IPS DF 6.9 (cell line): ENCODE data around the gene ZNF618.

Experiments used
- DNase-seq: peaks from one replicate; pipeline ENCODE4 v3.0.0-alpha.2; 2013; ENCODE audit warnings: low read depth, low spot score
- H3K27ac ChIP-seq: one replicate; pipeline ENCODE4 v1.5.1; 2013; ENCODE audit warnings: low read length, control low read depth
- H3K27me3 ChIP-seq: 2 replicates; pipeline ENCODE4 v1.6.1; 2013; ENCODE audit warnings: mild to moderate bottlenecking, low read length; ENCODE audit not compliant: control insufficient read depth, insufficient read depth
- H3K36me3 ChIP-seq: 2 replicates; pipeline ENCODE4 v1.6.1; 2013; ENCODE audit warnings: low read length; ENCODE audit not compliant: control insufficient read depth, insufficient read depth
- H3K4me1 ChIP-seq: 2 replicates; pipeline ENCODE4 v1.6.1; 2013; ENCODE audit warnings: low read length; ENCODE audit not compliant: control insufficient read depth, insufficient read depth
- H3K4me3 ChIP-seq: 2 replicates; pipeline ENCODE4 v1.5.1; 2013; ENCODE audit warnings: mild to moderate bottlenecking, low read length
- H3K9me3 ChIP-seq: 2 replicates; pipeline ENCODE4 v1.6.1; 2013; ENCODE audit warnings: low read length, inconsistent platforms; ENCODE audit not compliant: control insufficient read depth, insufficient read depth
- WGBS: extraction: QIAGEN DNeasy Blood & Tissue Kit; methylation state at CpG from one replicate; pipeline ENCODE4 v1.1.7; 2013; ENCODE audit warnings: mixed read lengths, missing lambda C conversion rate; ENCODE audit not compliant: insufficient read length, insufficient coverage; 5-methylcytosine and 5-hydroxymethylcytosine counted together

Gene ZNF618

DNA sequence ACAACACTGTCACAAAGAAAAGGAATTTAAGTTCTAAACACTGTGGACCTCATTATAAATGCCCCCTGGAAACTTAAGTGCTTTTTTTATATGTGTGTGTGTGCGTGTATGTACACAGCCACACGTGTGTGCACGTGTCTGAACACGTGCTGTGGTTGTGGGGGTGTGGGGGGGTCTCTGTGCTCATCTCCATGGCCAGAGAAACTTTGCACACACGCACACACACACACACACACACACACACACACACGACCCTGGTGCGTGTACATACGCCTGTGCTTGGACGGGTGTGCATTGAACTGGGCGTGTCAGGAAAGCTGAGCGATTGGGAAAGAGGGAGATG lies 174.1 kb downstream of the ZNF618 start:
- no peak overlapping the region for H3K4me3 ChIP-seq
- DNase-seq: no peak
- H3K27ac ChIP-seq: no peak overlapping the region
- WGBS: no CpG with 5 or more reads among the region's 11 CpGs
- H3K27me3 ChIP-seq: no peaks in the 10 kb centered on the region
- H3K36me3 ChIP-seq: peaks cover 15% of the 10 kb centered on the region
- no peaks in the 10 kb centered on the region for H3K4me1 ChIP-seq
- H3K9me3 ChIP-seq: no peaks in the 10 kb centered on the region

DNA sequence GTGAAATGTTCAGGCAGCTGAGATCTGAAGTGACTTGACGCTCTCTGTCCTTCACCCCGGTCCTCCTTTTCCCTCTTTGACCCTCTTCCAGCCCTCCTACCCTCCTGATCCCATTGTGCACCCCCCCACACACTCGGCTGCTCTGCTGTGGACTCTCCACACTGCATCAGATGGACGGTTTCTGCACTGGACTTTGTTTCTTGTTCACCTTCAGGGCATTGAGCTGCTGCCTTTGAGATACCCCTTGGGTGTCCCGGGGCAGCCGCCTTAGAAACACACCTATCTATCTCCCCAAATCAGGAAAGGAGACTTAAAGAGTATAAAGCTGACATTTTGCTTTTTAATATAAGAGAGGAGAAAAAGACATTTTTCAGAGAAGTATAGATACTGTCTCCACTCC lies 174.5 kb downstream of the ZNF618 start:
- WGBS: no CpG with 5 or more reads among the region's 6 CpGs

DNA sequence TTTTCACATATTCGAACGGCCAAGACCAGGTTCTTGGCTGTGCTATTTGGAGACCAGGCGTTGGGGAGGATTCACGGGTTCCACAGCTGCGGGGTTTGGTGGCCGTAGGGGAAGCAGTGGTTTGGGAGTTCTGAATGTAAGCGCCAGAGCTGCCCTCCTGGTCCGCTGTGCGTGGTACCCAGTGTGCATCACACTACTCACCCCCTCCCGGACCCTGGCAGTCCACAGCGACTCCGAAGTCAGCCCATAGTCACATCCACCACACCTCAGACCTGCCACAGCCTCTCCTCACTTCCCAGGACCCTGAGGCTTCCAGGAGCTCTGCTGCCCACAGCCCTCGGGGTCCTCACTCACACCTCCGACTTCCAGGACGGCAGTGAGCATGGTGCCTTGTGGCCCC lies 175.2 kb downstream of the ZNF618 start:
- no CpG with 5 or more reads among the region's 15 CpGs for WGBS
- no peak overlapping the region for H3K27ac ChIP-seq
- no peak overlapping the region for H3K4me3 ChIP-seq
- H3K36me3 ChIP-seq: peaks cover 15% of the 10 kb centered on the region
- no peaks in the 10 kb centered on the region for H3K9me3 ChIP-seq
- DNase-seq: no peak
- no peaks in the 10 kb centered on the region for H3K27me3 ChIP-seq
- no peaks in the 10 kb centered on the region for H3K4me1 ChIP-seq

More for the DNA sequence above, 174.5 kb downstream of the ZNF618 start:
- H3K4me1 ChIP-seq: no peaks in the 10 kb centered on the region
- peaks cover 15% of the 10 kb centered on the region for H3K36me3 ChIP-seq
- H3K27me3 ChIP-seq: no peaks in the 10 kb centered on the region
- no peaks in the 10 kb centered on the region for H3K9me3 ChIP-seq
- H3K4me3 ChIP-seq: no peak overlapping the region
- DNase-seq: no peak
- no peak overlapping the region for H3K27ac ChIP-seq

DNA sequence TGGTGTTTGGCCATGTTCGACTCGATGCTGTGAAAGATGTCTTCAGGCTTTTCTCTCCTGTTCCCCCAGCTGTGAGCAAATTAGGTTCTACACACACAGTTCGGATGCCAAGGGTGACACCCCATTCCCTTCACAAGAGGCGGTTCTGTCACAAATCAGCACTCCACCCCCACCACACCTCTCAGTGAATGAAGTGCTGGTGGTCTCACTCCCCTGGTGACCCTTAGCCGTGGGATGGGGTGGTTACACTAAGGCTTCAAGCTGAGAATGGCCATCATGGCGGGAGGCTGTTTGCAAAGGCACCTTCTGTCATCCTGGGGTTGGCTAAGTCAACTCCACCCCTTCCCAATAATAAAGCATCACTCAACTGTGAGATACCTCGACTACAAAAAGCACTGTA lies 175.6 kb downstream of the ZNF618 start:
- H3K4me1 ChIP-seq: no peaks in the 10 kb centered on the region
- no peaks in the 10 kb centered on the region for H3K27me3 ChIP-seq
- no peak overlapping the region for H3K27ac ChIP-seq
- no peak overlapping the region for H3K4me3 ChIP-seq
- WGBS: no CpG with 5 or more reads among the region's 7 CpGs
- H3K36me3 ChIP-seq: peaks cover 17% of the 10 kb centered on the region
- DNase-seq: no peak
- no peaks in the 10 kb centered on the region for H3K9me3 ChIP-seq

DNA sequence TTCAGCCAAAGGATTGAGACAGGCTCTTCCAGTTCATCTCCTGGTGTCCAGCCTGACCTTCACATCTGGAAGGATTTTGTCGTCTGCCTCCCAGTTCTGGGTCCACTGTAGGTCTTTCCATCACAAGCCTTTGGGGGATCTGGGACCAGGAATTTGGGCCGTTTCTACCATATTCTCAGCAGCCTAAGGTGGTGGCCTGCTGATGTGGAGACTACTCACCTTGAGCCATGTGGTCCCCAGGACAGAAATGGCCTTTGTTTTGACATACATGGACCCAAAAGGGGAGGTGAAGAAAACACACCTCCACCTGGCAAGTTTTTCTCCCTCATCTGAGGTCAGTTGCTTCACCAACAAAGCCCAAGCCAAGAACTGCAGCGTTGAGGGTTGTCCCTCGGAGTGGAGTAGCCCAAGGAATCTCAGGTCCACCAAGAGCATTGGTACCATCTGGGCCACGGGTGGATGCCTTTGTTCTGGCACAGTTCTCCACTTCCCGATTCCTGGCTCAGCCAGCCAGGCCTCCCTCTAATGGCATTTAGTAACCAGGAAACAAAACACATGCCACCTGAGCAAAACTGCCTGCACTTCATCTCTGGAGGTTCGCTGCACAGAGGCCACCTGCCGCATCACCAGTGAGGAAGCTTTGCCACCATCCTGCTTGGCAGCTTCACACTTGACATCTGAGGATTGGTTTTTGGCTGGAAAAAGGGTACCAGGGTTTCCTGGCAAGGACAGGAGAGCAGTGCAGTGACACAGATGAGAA lies 177.3 kb downstream of the ZNF618 start:
- H3K4me3 ChIP-seq: no peak overlapping the region
- H3K9me3 ChIP-seq: no peaks in the 10 kb centered on the region
- no peak for DNase-seq
- H3K4me1 ChIP-seq: no peaks in the 10 kb centered on the region
- WGBS: no CpG with 5 or more reads among the region's 8 CpGs
- no peaks in the 10 kb centered on the region for H3K27me3 ChIP-seq
- H3K36me3 ChIP-seq: peaks cover 16% of the 10 kb centered on the region
- H3K27ac ChIP-seq: no peak overlapping the region

DNA sequence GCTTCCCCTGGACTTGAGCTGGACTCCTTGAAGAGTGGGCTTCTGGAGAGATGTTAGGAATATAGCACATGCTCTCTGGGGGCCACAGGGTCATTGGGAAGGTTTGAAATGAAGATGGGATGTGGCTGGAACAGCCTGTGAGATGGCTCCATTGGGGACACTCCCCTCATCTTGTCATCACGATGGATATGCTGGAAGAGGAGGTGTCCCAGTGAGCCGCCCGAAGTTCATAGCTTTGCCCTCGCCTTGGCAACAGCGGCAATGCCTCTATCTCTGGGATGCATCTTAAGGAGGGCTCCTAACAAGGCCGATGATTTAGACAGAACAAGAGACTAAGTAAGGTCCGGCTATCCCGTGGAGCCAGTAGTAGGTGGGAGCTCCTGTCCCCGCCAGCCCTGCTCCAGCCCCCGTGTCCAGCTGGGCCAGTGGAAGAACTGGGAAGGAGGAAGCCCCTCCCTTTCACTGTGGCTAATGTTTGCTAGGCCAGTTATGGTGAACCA lies 178.1 kb downstream of the ZNF618 start:
- WGBS: no CpG with 5 or more reads among the region's 10 CpGs
- Histone ChIP-seq H3K9me3 (no peaks in the 10 kb centered on the region), H3K4me3 (no peak overlapping the region), H3K27ac (no peak overlapping the region), H3K27me3 (no peaks in the 10 kb centered on the region), H3K4me1 (no peaks in the 10 kb centered on the region), H3K36me3 (peaks cover 8% of the 10 kb centered on the region)
- no peak for DNase-seq

DNA sequence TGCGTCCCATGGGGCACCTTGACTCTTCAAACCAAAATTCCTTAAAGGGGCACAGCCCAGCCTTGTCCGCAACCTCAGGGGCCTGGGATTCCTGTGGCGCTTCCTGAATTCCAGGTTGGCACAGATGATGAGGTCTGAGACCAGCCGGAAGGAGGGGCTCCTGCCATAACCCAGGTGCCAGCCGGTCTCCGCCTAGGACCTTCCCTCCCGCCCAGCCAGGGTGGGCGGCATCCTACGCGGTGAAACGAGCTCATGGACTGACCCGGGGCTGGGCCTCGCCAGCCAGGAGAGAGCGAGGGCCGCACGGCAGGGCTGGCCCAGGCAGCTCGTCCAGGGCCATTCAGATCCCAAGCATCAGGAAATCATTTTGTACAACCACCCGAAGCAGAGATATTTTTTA lies 179.0 kb downstream of the ZNF618 start:
- no peak overlapping the region for H3K4me3 ChIP-seq
- no peaks in the 10 kb centered on the region for H3K9me3 ChIP-seq
- no CpG with 5 or more reads among the region's 18 CpGs for WGBS
- no peaks in the 10 kb centered on the region for H3K4me1 ChIP-seq
- DNase-seq: no peak
- H3K36me3 ChIP-seq: peaks cover 7% of the 10 kb centered on the region; the same call in 1 of the 2 replicates
- no peaks in the 10 kb centered on the region for H3K27me3 ChIP-seq
- H3K27ac ChIP-seq: no peak overlapping the region

DNA sequence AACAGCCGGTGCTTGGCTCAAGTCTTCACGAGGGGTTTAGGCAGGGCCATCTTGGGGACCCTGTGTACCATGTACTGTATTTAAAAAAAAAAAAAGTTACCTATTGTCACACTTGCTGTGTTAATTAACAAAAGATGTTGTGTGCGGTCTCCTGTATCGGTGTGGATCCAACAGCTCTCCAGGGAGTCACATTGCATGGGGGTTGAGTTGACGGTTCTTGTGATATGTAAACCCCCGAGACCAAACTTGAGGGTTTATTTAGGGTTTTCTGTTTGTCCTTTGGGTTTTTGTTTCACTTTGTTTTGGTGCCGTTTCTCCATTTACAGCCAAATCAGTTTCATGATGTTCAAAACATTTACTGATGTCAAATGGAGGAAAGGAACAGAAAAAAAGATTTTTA lies 179.8 kb downstream of the ZNF618 start:
- H3K27ac ChIP-seq: no peak overlapping the region
- no peaks in the 10 kb centered on the region for H3K27me3 ChIP-seq
- H3K4me1 ChIP-seq: no peaks in the 10 kb centered on the region
- no peaks in the 10 kb centered on the region for H3K9me3 ChIP-seq
- 0 out of 2 replicates have a peak, but pooled peaks cover 3% of the 10 kb centered on the region for H3K36me3 ChIP-seq
- no CpG with 5 or more reads among the region's 7 CpGs for WGBS
- no peak for DNase-seq
- no peak overlapping the region for H3K4me3 ChIP-seq

DNA sequence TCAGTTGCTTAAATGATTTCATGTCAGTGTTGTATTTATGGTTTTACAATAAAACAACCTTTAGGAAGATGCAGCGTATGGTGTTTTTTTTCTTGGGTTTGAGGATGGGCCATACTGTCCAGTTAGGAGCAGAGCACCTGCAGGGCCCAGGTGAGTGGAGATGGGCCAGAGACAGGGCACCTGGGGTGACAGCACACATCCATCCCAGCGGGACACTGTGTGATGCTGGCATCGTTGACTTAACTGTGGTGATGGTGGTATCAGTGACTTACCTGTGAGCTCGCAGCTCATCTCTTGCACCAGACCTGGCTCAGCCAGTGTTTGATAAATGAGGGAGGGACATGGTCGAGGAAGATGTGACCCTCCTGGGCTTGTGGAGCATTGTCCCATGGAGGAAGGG lies 180.4 kb downstream of the ZNF618 start:
- H3K9me3 ChIP-seq: no peaks in the 10 kb centered on the region
- no peaks in the 10 kb centered on the region for H3K4me1 ChIP-seq
- H3K36me3 ChIP-seq: 0 out of 2 replicates have a peak, but pooled peaks cover 3% of the 10 kb centered on the region
- H3K27me3 ChIP-seq: no peaks in the 10 kb centered on the region
- H3K4me3 ChIP-seq: no peak overlapping the region
- no CpG with 5 or more reads among the region's 5 CpGs for WGBS
- no peak for DNase-seq
- H3K27ac ChIP-seq: no peak overlapping the region

DNA sequence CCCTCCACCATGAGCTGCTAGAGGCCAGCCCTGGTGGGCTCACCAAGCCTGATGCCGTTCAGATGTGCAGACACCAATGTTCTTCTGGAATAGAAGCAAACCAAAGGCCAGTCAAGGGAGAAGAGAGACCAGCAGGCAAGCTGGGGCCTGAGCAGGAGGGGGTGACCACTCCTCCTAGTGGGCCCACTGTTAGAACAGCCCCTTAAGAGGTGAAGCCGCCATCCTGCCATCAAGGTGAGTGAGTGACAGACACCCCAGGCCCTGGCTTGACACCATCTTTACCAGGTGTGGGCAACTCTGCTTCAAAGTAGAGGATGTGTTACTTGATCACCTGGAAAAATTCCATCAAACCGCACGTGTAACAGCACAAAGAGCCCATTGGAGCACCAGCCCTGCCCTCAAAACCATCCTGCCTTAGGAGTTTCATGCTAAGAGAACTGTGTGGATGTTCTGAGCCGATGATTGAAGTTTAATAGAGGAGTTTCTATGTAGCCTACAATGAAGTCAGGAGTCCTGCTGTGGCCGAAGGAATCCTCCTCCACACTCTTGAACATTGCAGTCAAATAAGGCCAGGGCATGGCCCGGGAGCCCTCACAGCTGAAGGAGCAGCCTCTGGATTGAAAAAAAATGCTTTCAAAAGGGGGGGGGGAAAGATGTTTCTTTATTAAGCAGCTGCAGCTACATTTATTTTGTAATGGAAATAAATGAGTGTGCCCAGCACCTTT lies 181.2 kb downstream of the ZNF618 start:
- no peaks in the 10 kb centered on the region for H3K9me3 ChIP-seq
- H3K4me1 ChIP-seq: no peaks in the 10 kb centered on the region
- H3K36me3 ChIP-seq: 0 out of 2 replicates have a peak, but pooled peaks cover 3% of the 10 kb centered on the region
- no CpG with 5 or more reads among the region's 7 CpGs for WGBS
- no peak overlapping the region for H3K4me3 ChIP-seq
- H3K27ac ChIP-seq: no peak overlapping the region
- DNase-seq: no peak
- H3K27me3 ChIP-seq: no peaks in the 10 kb centered on the region
